OCI-LY3 (cell line): ENCODE data around the gene PRR18.

Experiments used
- H2AFZ ChIP-seq: fragments of 200-600, 300-600 bp; shearing (Covaris generic); 2 replicates; pipeline ENCODE4 v1.6.0; 2014; ENCODE audit warnings: antibody characterized with exemption, low read depth, low read length
- H3K27ac ChIP-seq: fragments of 200-600, 300-600 bp; sonication (generic); 2 replicates; pipeline ENCODE4 v1.5.1; 2014; ENCODE audit warnings: mild to moderate bottlenecking, low read length, moderate library complexity, mixed read lengths
- H3K27me3 ChIP-seq: fragments of 200-600, 300-600 bp; sonication (generic); 2 replicates; pipeline ENCODE4 v1.6.1; 2014; ENCODE audit warnings: low read depth, low read length, mixed read lengths
- H3K36me3 ChIP-seq: fragments of 200-600, 300-600 bp; sonication (generic); replicated peaks from 2 replicates; pipeline ENCODE3; 2014; ENCODE audit warnings: low read depth, low read length, mixed read lengths
- H3K4me1 ChIP-seq: fragments of 300-600, 200-600 bp; sonication (generic); 2 replicates; pipeline ENCODE4 v1.6.1; 2014; ENCODE audit warnings: low read length, mixed read lengths
- H3K4me2 ChIP-seq: fragments of 200-600, 300-600 bp; sonication (generic); 2 replicates; pipeline ENCODE4 v1.6.1; 2014; ENCODE audit warnings: low read length, mixed read lengths
- H3K4me3 ChIP-seq: fragments of 300-600, 200-600 bp; sonication (generic); 2 replicates; pipeline ENCODE4 v1.5.1; 2014; ENCODE audit warnings: antibody characterized with exemption, mild to moderate bottlenecking, low read length, moderate library complexity
- H3K79me2 ChIP-seq: fragments of 300-600, 200-600 bp; shearing (Covaris generic); 2 replicates; pipeline ENCODE4 v1.6.1; 2014; ENCODE audit warnings: mild to moderate bottlenecking, low read length, mixed read lengths
- H3K9ac ChIP-seq: fragments of 300-600, 200-600 bp; shearing (Covaris generic); 2 replicates; pipeline ENCODE4 v1.6.0; 2014; ENCODE audit warnings: mild to moderate bottlenecking, low read length, moderate library complexity
- H3K9me3 ChIP-seq: fragments of 200-600, 300-600 bp; shearing (Covaris generic); 2 replicates; pipeline ENCODE4 v1.6.1; 2014; ENCODE audit warnings: low read length, mixed read lengths; ENCODE audit not compliant: insufficient read depth
- H4K20me1 ChIP-seq: fragments of 200-600, 300-600 bp; sonication (generic); 2 replicates; pipeline ENCODE4 v1.6.1; 2016; ENCODE audit warnings: low read length, mixed read lengths; ENCODE audit not compliant: insufficient read depth
- EZH2phosphoT487 ChIP-seq: fragments of 200-600 bp; shearing (Covaris generic); IDR thresholded peaks from 2 replicates; pipeline ENCODE4 v1.6.1; 2018; ENCODE audit warnings: antibody characterized with exemption, mixed run types, low read depth
- TF ChIP-seq, protein P1 (sequence below): fragments of 200-600, 300-600 bp; sonication (generic); IDR thresholded peaks from 2 replicates; pipeline ENCODE4 v1.5.1; 2014; ENCODE audit warnings: antibody characterized with exemption, low read length, low read depth

Gene PRR18

DNA sequence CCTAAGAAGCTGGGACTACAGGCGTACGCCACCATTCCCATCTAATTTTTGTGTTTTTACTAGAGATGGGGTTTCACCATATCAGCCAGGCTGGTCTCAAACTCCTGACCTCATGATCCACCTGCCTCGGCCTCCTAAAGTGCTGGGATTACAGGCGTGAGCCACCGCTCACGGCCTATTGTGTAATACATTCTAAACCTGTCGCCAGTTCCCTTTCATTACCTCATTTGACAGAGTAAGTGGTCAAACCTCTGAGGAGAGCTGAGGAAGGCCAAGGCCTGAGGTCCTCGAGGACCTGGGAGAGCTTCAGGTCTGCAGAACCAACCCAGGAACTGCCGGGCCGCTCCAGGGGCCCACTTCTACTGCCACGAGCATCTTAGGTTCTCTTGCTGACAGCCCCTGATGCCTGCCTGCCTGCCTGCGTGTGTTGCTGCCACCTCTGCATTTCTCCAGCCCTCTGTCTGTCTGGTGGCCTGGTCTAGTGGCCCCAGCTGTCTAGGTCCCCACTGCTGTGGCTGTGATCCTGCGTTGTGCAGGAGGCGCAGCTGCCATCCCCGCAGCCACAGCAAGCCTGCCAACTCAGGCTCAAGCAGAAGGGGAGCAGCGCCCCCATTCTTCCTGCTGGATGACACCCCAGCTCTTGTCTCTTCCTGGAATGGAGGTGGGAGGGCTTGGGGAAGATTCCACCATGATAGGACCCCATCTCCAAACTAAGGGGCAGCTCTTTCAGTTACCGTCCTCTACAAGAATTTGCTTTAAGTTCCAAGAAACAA lies 45.3 kb downstream of the PRR18 start:
- H3K9me3 ChIP-seq = no peaks in the 10 kb centered on the region
- no peaks in the 10 kb centered on the region for H3K79me2 ChIP-seq
- TF ChIP-seq EZH2phosphoT487 = no peak
- TF ChIP-seq, protein P1, sequence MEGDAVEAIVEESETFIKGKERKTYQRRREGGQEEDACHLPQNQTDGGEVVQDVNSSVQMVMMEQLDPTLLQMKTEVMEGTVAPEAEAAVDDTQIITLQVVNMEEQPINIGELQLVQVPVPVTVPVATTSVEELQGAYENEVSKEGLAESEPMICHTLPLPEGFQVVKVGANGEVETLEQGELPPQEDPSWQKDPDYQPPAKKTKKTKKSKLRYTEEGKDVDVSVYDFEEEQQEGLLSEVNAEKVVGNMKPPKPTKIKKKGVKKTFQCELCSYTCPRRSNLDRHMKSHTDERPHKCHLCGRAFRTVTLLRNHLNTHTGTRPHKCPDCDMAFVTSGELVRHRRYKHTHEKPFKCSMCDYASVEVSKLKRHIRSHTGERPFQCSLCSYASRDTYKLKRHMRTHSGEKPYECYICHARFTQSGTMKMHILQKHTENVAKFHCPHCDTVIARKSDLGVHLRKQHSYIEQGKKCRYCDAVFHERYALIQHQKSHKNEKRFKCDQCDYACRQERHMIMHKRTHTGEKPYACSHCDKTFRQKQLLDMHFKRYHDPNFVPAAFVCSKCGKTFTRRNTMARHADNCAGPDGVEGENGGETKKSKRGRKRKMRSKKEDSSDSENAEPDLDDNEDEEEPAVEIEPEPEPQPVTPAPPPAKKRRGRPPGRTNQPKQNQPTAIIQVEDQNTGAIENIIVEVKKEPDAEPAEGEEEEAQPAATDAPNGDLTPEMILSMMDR = no peak
- H2AFZ ChIP-seq = no peak overlapping the region
- H3K36me3 ChIP-seq = no peaks in the 10 kb centered on the region
- no peak overlapping the region for H3K27ac ChIP-seq
- no peaks in the 10 kb centered on the region for H3K27me3 ChIP-seq
- H3K4me2 ChIP-seq = no peak overlapping the region
- no peaks in the 10 kb centered on the region for H4K20me1 ChIP-seq
- no peak overlapping the region for H3K4me3 ChIP-seq
- no peaks in the 10 kb centered on the region for H3K4me1 ChIP-seq
- H3K9ac ChIP-seq = no peak overlapping the region

DNA sequence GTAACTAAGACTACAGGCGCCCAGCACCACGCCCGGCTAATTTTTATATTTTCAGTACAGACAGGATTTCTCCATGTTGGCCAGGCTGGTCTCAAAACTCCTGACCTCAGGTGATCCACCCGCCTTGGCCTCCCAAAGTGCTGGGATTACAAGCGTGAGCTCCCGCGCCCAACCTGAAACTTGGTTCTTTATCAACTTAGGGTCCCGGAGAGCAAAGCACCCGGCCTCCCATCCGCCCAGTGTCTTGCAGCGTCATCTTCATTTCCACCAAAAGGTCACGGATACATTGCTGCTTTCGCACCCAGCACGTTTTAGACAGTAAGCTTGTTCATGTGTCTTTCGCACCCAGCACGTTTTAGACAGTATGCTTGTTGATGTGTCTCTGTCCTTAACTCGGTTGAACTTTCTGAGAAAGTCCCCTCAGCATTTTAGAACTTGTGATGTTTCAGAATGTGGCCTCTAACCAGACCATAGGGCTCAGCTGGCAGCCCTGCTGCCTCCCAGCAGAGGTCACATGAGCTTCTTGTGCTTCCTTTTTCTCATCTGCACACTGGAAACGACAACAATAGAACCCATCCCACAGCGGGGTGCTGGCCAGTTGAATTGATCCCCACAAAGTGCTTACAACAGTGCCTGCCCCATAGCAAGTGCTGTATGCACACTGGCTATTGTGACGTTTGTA lies 48.8 kb downstream of the PRR18 start:
- no peak overlapping the region for H2AFZ ChIP-seq
- H3K4me1 ChIP-seq = no peaks in the 10 kb centered on the region
- no peaks in the 10 kb centered on the region for H3K9me3 ChIP-seq
- no peaks in the 10 kb centered on the region for H3K36me3 ChIP-seq
- H3K4me2 ChIP-seq = no peak overlapping the region
- H3K4me3 ChIP-seq = no peak overlapping the region
- no peaks in the 10 kb centered on the region for H3K79me2 ChIP-seq
- no peaks in the 10 kb centered on the region for H4K20me1 ChIP-seq
- H3K27me3 ChIP-seq = no peaks in the 10 kb centered on the region
- no peak overlapping the region for H3K27ac ChIP-seq
- TF ChIP-seq EZH2phosphoT487 = no peak
- TF ChIP-seq, protein P1 = no peak
- no peak overlapping the region for H3K9ac ChIP-seq

DNA sequence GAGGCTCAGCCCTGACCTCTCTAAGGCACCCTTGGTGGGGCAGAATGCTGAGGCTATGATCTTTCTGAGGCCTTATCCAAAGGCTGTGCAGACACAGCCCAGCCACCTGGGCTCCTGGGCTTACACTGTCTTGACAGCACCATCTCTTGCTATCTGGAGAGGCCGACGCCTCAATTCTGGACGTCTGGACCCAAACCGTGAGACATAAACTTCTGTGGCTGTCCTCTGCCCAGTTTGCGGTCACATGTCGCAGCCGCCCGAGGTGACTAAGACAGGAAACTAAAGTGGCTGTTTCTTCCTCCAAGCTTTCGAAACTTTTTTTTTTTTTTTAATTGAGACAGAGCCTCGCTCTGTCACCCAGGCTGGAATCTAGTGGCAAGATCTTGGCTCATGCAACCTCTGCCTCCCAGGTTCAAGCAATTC lies 49.3 kb downstream of the PRR18 start:
- Histone ChIP-seq H3K4me2 (no peak overlapping the region), H3K9me3 (no peaks in the 10 kb centered on the region), H3K9ac (no peak overlapping the region), H2AFZ (no peak overlapping the region), H3K79me2 (no peaks in the 10 kb centered on the region), H3K4me3 (no peak overlapping the region), H3K4me1 (no peaks in the 10 kb centered on the region), H3K36me3 (no peaks in the 10 kb centered on the region), H3K27me3 (no peaks in the 10 kb centered on the region), H4K20me1 (no peaks in the 10 kb centered on the region), H3K27ac (no peak overlapping the region)
- TF ChIP-seq, protein P1 = no peak
- TF ChIP-seq EZH2phosphoT487 = no peak

DNA sequence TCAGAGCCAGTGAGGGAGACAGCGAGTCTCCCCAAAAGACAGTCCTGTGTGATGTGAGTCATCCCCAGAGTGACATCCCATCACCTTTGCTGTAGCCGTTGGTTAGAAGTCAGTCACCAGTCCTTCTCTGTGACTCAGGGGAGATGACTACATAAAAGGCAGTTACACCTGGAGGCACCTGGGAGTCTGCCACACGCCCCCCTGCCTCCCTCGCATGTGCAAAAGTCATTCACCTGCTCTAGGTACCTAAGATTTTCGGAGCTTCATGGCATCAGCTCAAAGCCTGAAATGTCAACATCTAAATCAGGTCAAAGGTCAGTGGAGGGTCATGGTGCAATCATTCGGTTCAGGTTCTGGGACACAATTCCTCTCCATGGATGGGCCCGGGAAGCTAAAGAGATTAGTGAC lies 50.3 kb downstream of the PRR18 start:
- H2AFZ ChIP-seq = no peak overlapping the region
- no peak overlapping the region for H3K4me2 ChIP-seq
- H3K9ac ChIP-seq = no peak overlapping the region
- H3K4me1 ChIP-seq = no peaks in the 10 kb centered on the region
- no peaks in the 10 kb centered on the region for H3K27me3 ChIP-seq
- no peaks in the 10 kb centered on the region for H3K79me2 ChIP-seq
- no peaks in the 10 kb centered on the region for H4K20me1 ChIP-seq
- H3K36me3 ChIP-seq = no peaks in the 10 kb centered on the region
- no peaks in the 10 kb centered on the region for H3K9me3 ChIP-seq
- no peak overlapping the region for H3K27ac ChIP-seq
- TF ChIP-seq, protein P1 = no peak
- TF ChIP-seq EZH2phosphoT487 = no peak
- H3K4me3 ChIP-seq = no peak overlapping the region
